Measurements from ENCODE around the gene KLHL14.

KLHL14 gene

GRCh38 chr18:32770054-32770665 lies 2.7 kb downstream of the KLHL14 start:
- DNase-seq (ENCODE audit: low spot score): peak; percentile 39

- DNase-seq (ENCODE audit: low spot score): peak; percentile 55
Observed at GRCh38 chr18:32769586-32770053, 3.2 kb downstream of the KLHL14 start.

GRCh38 chr18:32769071-32769585 lies 3.7 kb downstream of the KLHL14 start:
- DNase-seq (ENCODE audit: low spot score): peak; percentile 33

DNA sequence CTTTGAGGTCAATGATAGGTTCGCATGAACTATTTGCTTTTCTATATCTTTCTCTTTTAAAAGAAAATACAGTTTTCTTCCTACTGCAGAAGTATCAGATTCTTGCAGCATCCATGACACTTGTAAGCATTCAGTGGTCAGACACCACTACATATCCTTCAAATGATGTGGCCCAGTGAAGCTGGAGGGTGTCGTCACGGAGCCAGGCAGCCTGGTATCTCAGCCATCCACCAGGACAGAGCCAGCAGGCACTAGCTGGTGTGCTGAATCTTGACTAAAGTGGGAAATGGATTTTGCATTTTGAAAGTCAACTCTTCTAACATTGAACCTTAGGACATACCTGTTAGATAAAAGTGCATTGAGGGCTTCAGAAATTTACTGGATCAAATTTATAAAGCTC lies 5.4 kb downstream of the KLHL14 start:
- DNase-seq (ENCODE audit: low spot score): peak; percentile 32

GRCh38 chr18:32764611-32765244 lies 8.1 kb downstream of the KLHL14 start:
- DNase-seq (ENCODE audit: low spot score): peak; percentile 9

DNA sequence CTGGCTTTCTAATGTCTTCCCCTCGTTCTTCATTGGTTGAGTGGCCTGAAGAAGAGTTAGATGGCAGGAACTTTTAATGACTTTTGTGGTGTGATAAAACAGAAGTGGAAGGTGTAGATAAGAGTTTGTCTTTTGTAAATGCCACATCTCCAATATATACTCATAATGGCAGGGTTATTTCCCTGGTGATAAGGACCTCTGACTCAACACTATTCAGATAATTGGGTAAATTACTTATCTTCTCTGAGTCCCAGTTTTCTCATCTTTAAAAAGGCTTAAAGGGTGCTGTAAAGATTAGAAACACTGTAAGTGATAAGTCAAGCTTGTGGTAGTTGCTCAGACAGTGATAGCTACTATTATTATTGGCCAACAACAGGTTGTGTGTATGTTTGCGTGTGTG lies 9.5 kb downstream of the KLHL14 start:
- no peak for DNase-seq (ENCODE audit: low spot score)

DNA sequence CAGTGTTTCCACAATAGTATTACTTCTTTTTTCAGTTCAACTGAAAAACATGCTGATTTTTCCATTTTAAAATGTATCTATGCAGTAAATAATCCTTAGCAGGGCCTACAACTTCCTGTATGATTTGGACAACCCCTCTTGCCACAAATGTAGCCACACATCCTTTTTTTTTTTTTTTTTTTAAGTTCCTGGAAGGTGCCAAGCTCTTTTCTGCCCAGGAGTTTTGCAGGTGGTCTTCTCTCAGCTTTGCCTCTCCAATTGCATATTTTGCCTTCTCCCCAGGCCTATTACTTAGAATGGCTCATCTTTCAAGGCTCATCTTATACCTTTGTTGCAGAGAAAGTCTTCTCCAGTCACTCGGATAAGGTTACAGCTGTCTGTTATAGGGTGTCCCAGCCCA lies 11.6 kb downstream of the KLHL14 start:
- peak; percentile 57 for DNase-seq (ENCODE audit: low spot score)

- peak; percentile 96 for DNase-seq (ENCODE audit: low spot score)
Observed at GRCh38 chr18:32760391-32760790, 12.4 kb downstream of the KLHL14 start.

GRCh38 chr18:32759611-32760167 lies 13.1 kb downstream of the KLHL14 start:
- peak; percentile 42 for DNase-seq (ENCODE audit: low spot score)

DNA sequence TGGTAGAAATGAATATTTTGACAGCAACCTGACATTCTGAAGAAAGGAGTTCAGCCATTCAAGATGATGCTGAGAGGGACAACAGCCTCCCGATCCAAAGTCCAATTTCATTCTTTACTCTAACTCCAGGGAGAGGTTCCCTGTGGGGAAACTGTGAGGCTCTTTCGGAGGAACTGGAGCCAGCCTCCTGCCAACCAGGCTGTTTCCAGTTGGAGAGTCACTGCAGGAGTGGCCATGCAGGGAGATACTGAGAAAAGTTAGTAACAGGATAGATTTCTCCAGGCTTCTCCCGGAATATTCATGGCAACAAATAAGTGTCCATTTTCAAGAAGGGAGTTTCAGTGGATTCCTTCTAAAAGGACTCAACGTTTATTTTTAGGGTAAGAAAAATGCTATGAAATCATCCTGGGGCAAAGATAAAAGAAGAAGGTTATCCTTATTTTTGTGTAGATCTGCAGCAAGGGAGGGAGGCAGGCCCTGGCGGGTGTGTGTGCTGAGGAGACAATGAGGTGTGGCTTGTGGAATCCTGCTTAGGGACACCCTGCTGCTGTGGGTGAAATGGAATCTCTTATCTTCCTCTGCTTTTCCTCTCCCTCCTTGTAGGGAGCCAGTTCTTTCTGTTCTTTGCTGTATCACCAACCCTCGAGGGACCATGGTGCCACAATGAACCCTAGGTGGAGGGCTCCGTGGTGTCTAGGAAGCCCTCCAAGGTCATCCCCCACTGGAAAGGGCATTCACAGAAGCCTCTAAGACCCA lies 18.1 kb downstream of the KLHL14 start:
- no peak for DNase-seq (ENCODE audit: low spot score)

- DNase-seq (ENCODE audit: low spot score): no peak
Observed at GRCh38 chr18:32753656-32754260, 19.1 kb downstream of the KLHL14 start.

- no peak for DNase-seq (ENCODE audit: low spot score)
Observed at GRCh38 chr18:32750328-32750727, 22.5 kb downstream of the KLHL14 start.

DNA sequence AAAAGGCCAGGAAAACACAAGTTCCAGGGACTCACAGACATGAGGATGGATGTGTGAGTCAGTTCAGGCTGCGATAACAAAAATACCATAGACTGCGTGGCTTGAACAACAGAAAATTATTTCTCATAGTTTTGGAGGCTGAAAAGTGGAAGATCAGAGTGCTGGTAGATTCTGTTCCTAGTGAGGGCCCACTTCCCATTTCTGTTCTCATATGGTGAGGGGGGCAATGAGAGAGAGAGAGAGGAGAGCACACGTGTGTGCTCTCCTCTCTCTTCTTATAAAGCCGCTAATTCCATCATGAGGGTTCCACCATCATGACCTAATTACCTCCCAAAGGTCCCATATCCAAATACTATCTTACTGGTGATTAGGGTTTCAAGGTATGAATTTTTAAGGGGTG lies 23.0 kb downstream of the KLHL14 start:
- no peak for DNase-seq (ENCODE audit: low spot score)

DNA sequence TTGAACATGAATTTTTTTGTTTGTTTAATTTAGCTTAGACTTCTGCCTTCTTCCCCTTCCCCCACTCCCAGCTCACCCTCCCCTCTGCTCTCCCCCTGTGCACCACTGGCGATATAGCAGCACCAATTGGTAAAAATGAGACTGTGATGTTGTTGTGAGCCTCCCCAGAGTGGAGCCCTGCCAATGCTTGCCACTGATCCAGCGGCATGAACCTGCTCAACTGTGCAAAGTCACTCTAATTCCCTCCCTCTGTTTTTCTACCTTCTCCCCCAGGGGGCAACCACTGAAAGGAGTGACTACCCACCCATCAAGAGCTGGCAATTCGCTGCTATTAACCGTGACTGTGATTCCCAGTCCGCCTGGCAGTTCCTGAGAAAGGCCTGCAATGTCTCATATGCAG lies 30.2 kb downstream of the KLHL14 start:
- no peak for DNase-seq (ENCODE audit: low spot score)

DNA sequence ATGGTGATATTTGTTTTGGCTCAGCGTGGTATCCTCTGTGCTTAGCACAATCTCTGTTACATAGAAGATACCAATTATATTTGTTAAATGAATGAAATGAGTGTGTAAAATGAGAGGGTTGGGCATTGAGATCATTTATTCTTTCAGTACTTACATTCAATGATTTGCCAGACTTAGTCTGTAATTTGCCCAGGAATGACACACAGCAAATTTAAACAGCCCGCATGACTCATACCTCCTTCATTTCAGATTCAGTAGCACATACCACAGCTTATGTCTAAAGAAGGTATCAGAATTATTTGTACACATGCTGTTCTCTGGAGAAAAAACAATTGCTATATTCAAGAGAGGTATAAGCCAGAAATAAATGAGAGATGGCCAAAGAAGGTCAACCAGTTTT lies 37.0 kb downstream of the KLHL14 start:
- no peak for DNase-seq (ENCODE audit: low spot score)

GRCh38 chr18:32734442-32734841 lies 38.4 kb downstream of the KLHL14 start:
- no peak for DNase-seq (ENCODE audit: low spot score)

DNA sequence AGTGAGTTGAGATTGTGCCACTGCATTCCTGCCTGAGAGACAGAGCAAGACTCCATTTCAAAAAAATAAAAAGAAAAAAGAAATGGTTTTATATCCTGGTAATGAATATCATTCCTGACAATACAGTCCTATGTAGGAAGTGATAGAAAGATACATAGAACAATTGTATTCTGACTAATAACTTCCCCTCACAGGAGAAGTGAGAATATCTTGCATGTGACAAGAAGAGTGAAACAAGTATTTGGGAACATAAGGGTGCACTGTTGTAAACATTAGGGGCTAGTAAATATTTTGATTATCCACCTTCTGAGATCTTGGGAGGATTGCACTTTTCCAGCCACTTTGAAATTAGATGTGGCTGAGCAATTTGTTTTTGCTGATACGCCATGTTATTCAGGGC lies 40.7 kb downstream of the KLHL14 start:
- DNase-seq (ENCODE audit: low spot score): no peak

GRCh38 chr18:32730620-32731091 lies 42.2 kb downstream of the KLHL14 start:
- DNase-seq (ENCODE audit: low spot score): peak; percentile 68

- peak; percentile 9 for DNase-seq (ENCODE audit: low spot score)
Observed at GRCh38 chr18:32730068-32730467, 42.8 kb downstream of the KLHL14 start.

- DNase-seq (ENCODE audit: low spot score): no peak
Observed at GRCh38 chr18:32724071-32724749, 48.6 kb downstream of the KLHL14 start.

- no peak for DNase-seq (ENCODE audit: low spot score)
Observed at GRCh38 chr18:32722279-32722678, 50.5 kb downstream of the KLHL14 start.

Measured in NAMALWA (cell line).